SK-N-SH (cell line): Measurements from ENCODE around the gene ARHGEF39. TPM values are rescaled to one million over a fixed set of nuclear protein-coding genes. Genes with fewer than 3 reads are reported as not detected.

ENCODE experiments used
- CTCF ChIA-PET: fragments of 300-600, 350-600 bp; formaldehyde crosslinking; extraction: SDS; loops from one replicate; lab custom pipeline; 2021; lab: Yijun Ruan, JAX
- POLR2A ChIA-PET: fragments of 350-600 bp; sonication (Branson Sonifier 250); formaldehyde crosslinking; extraction: SDS; loops from one replicate; lab custom pipeline; 2020; ENCODE audit warnings: antibody characterized with exemption, inconsistent platforms; lab: Yijun Ruan, JAX
- DNase-seq: peaks from one replicate; pipeline ENCODE4 v3.0.0; 2012
- H2AFZ ChIP-seq: fragments of 200-600 bp; sonication (generic); 2 replicates; pipeline ENCODE4 v1.8.1; 2016; ENCODE audit warnings: antibody characterized with exemption, mild to moderate bottlenecking, low read depth
- H3F3A ChIP-seq: fragments of 200-600 bp; sonication (generic); replicated peaks from 2 replicates; pipeline ENCODE3; 2016; ENCODE audit warnings: antibody characterized with exemption, mild to moderate bottlenecking; ENCODE audit not compliant: insufficient read depth
- H3K27ac ChIP-seq, 2 experiments: fragments of 200-500 bp in 1 of 2; fragments of 200-600 bp in 1 of 2; sonication (Bioruptor generic) in 1 of 2; sonication (generic), shearing (Covaris generic) in 1 of 2; 2 replicates each; pipeline versions ENCODE4 v1.5.1 to v1.6.1; 2014 to 2016; ENCODE audit warnings: low read depth in 2 of 2, inconsistent platforms in 1 of 2, low read length in 1 of 2, mild to moderate bottlenecking in 1 of 2, mixed read lengths in 1 of 2
- H3K27me3 ChIP-seq: fragments of 200-600 bp; sonication (generic), shearing (Covaris generic); 2 replicates; pipeline ENCODE4 v1.6.1; 2016; ENCODE audit warnings: mixed run types; ENCODE audit not compliant: insufficient read depth
- H3K36me3 ChIP-seq, 2 experiments: fragments of 200-500 bp in 1 of 2; fragments of 200-600 bp in 1 of 2; sonication (Bioruptor generic) in 1 of 2; sonication (generic) in 1 of 2; replicated peaks in 1 of 2; 2 replicates each; pipeline versions ENCODE3 to v1.5.1; 2014 to 2016; ENCODE audit warnings: low read length in 1 of 2, mild to moderate bottlenecking in 1 of 2; ENCODE audit not compliant: insufficient read depth in 2 of 2, control insufficient read depth in 1 of 2
- H3K4me1 ChIP-seq, 2 experiments: fragments of 200-500 bp in 1 of 2; fragments of 200-600 bp in 1 of 2; sonication (Bioruptor generic) in 1 of 2; sonication (generic), shearing (Covaris generic) in 1 of 2; 2 replicates each; pipeline versions ENCODE4 v1.5.1 to v1.6.1; 2014 to 2016; ENCODE audit warnings: low read depth in 1 of 2, low read length in 1 of 2, mixed run types in 1 of 2; ENCODE audit not compliant: insufficient read depth in 2 of 2, control insufficient read depth in 1 of 2
- H3K4me2 ChIP-seq: fragments of 200-600 bp; sonication (generic), shearing (Covaris generic); 2 replicates; pipeline ENCODE4 v1.6.1; 2017; ENCODE audit warnings: mixed run types
- H3K4me3 ChIP-seq, 2 experiments: fragments of 200-500 bp in 1 of 2; fragments of 200-600 bp in 1 of 2; sonication (Bioruptor generic) in 1 of 2; sonication (generic), shearing (Covaris generic) in 1 of 2; 2 replicates each; pipeline versions ENCODE4 v1.5.1 to v1.8.1; 2014 to 2016; ENCODE audit warnings: low read depth in 2 of 2, inconsistent platforms in 1 of 2, low read length in 1 of 2, mild to moderate bottlenecking in 1 of 2, mixed read lengths in 1 of 2, moderate library complexity in 1 of 2
- H3K79me2 ChIP-seq: fragments of 200-600 bp; sonication (generic); 2 replicates; pipeline ENCODE4 v1.8.1; 2017; ENCODE audit warnings: mild to moderate bottlenecking; ENCODE audit not compliant: insufficient read depth
- H3K9ac ChIP-seq: fragments of 200-600 bp; sonication (generic); 2 replicates; pipeline ENCODE4 v1.6.1; 2017; ENCODE audit warnings: mixed run types
- H3K9me2 ChIP-seq: fragments of 200-600 bp; sonication (generic); 2 replicates; pipeline ENCODE4 v1.6.1; 2017; ENCODE audit warnings: mixed run types
- H3K9me3 ChIP-seq: fragments of 200-600 bp; sonication (generic); 2 replicates; pipeline ENCODE4 v1.6.1; 2017; ENCODE audit warnings: mixed run types, mild to moderate bottlenecking, moderate library complexity
- H4K20me1 ChIP-seq: fragments of 200-600 bp; sonication (generic); 2 replicates; pipeline ENCODE4 v1.6.1; 2017; ENCODE audit warnings: mild to moderate bottlenecking, mixed run types; ENCODE audit not compliant: insufficient read depth
- CTCF ChIP-seq: fragments of 200-600 bp; sonication (generic); IDR thresholded peaks from 2 replicates; pipeline ENCODE4 v1.6.1; 2017; ENCODE audit warnings: antibody characterized with exemption, mild to moderate bottlenecking, moderate library complexity
- ELF1 ChIP-seq: IDR thresholded peaks from 2 replicates; pipeline ENCODE4 v1.4.0; 2012
- EP300 ChIP-seq, 2 experiments: IDR thresholded peaks; 2 replicates each; pipeline versions ENCODE4 v1.4.0 to v1.6.1; 2012; ENCODE audit warnings: borderline replicate concordance in 1 of 2, low read depth in 1 of 2, low read length in 1 of 2
- EZH2phosphoT487 ChIP-seq: fragments of 200-600 bp; sonication (generic); IDR thresholded peaks from 2 replicates; pipeline ENCODE4 v1.6.1; 2017; ENCODE audit warnings: low read depth, mixed run types, mild to moderate bottlenecking, antibody characterized with exemption, moderate library complexity, borderline replicate concordance
- FOXJ3 ChIP-seq: sonication (generic); formaldehyde crosslinking; IDR thresholded peaks from 2 replicates; pipeline ENCODE4 v1.5.1; 2020; ENCODE audit warnings: mild to moderate bottlenecking, missing genetic modification reagents
- FOXM1 ChIP-seq: IDR thresholded peaks from 2 replicates; pipeline ENCODE4 v1.4.0; 2012; ENCODE audit warnings: low read depth, mild to moderate bottlenecking
- GABPA ChIP-seq: IDR thresholded peaks from 2 replicates; pipeline ENCODE4 v1.4.0; 2012; ENCODE audit warnings: low read depth, mild to moderate bottlenecking
- GATA2 ChIP-seq: sonication (generic); formaldehyde crosslinking; IDR thresholded peaks from 2 replicates; pipeline ENCODE4 v1.5.0; 2020; ENCODE audit warnings: mild to moderate bottlenecking, missing genetic modification reagents
- JUND ChIP-seq: IDR thresholded peaks from 2 replicates; pipeline ENCODE4 v1.4.0; 2012
- MAX ChIP-seq: IDR thresholded peaks from 2 replicates; pipeline ENCODE4 v1.4.0; 2012; ENCODE audit warnings: low read depth
- MEF2A ChIP-seq: IDR thresholded peaks from 2 replicates; pipeline ENCODE4 v1.4.0; 2012; ENCODE audit warnings: low read depth, borderline replicate concordance
- MXI1 ChIP-seq: IDR thresholded peaks from 2 replicates; pipeline ENCODE4 v1.6.1; 2012; ENCODE audit warnings: mild to moderate bottlenecking, low read depth, low read length, improper control_type of control experiment
- NFIC ChIP-seq: IDR thresholded peaks from 2 replicates; pipeline ENCODE4 v1.4.0; 2012; ENCODE audit warnings: borderline replicate concordance
- NRF1 ChIP-seq: IDR thresholded peaks from 2 replicates; pipeline ENCODE4 v1.6.1; 2012; ENCODE audit warnings: low read depth, mild to moderate bottlenecking, low read length
- POLR2AphosphoS5 ChIP-seq: IDR thresholded peaks from 2 replicates; pipeline ENCODE4 v1.6.1; 2012; ENCODE audit warnings: low read depth, low read length
- REST ChIP-seq: IDR thresholded peaks from 2 replicates; pipeline ENCODE4 v1.6.1; 2012; ENCODE audit warnings: mild to moderate bottlenecking, low read depth, low read length, moderate library complexity
- SIN3A ChIP-seq: IDR thresholded peaks from 2 replicates; pipeline ENCODE4 v1.6.1; 2012; ENCODE audit warnings: low read depth, mild to moderate bottlenecking, low read length, moderate library complexity, borderline replicate concordance
- SMC3 ChIP-seq: IDR thresholded peaks from 2 replicates; pipeline ENCODE4 v1.6.1; 2012; ENCODE audit warnings: low read depth, low read length, improper control_type of control experiment
- WGBS: methylation state at CpG from one replicate; pipeline ENCODE4 v1.1.6; 2017; ENCODE audit warnings: low lambda C conversion rate; 5-methylcytosine and 5-hydroxymethylcytosine counted together
- polyA plus RNA-seq, 3 experiments: library from polyadenylated mRNA; depleted of rRNA; stranded (reverse); fragments of >200 nt; gene quantifications; 2 replicates each; pipeline ENCODE4 v1.2.3, GENCODE V29; 2012

ARHGEF39 gene
- polyA plus RNA-seq, 1 of the 3 experiments (the other 2 are of a cell fraction) = 4.9 TPM

GRCh38 chr9:35615981-35616680 is 48.9 kb downstream of the ARHGEF39 start:
- ChIA-PET POLR2A (no interaction called here), CTCF (interaction anchor here (0.9 to 5.3 kb wide), 7 partner anchors 10 to 59 kb away, joined by 3 to 20 read pairs (median 3); no protein-coding TSS in a partner anchor)
- H3K27ac ChIP-seq = no peak overlapping the region
- no peaks in the 10 kb centered on the region for H3F3A ChIP-seq
- H3K36me3 ChIP-seq = no peaks in the 10 kb centered on the region
- no peaks in the 10 kb centered on the region for H3K9me2 ChIP-seq
- no peaks in the 10 kb centered on the region for H3K79me2 ChIP-seq
- no peak overlapping the region for H3K9ac ChIP-seq
- no peaks in the 10 kb centered on the region for H4K20me1 ChIP-seq
- WGBS = 91% methylated on average over 17 of the region's 17 CpGs
- no peak for TF ChIP-seq EP300 (IDR thresholded peaks at IDR 0.05; ENCODE audit: borderline replicate concordance in 1 of 2, low read depth in 1 of 2, low read length in 1 of 2)
- no peak for TF ChIP-seq GABPA
- no peak for TF ChIP-seq GATA2
- no peak for TF ChIP-seq NRF1
- no peak for TF ChIP-seq MEF2A
- no peak for TF ChIP-seq ELF1
- no peak for TF ChIP-seq SMC3
- no peak for TF ChIP-seq REST
- TF ChIP-seq EZH2phosphoT487 = no peak
- no peak for TF ChIP-seq JUND
- no peak for TF ChIP-seq MXI1
- no peak for TF ChIP-seq POLR2AphosphoS5
- TF ChIP-seq MAX = no peak
- TF ChIP-seq CTCF = no peak
- no peak for TF ChIP-seq NFIC
- TF ChIP-seq FOXJ3 (CRISPR knock-in tag) = no peak
- no peak for TF ChIP-seq FOXM1
- no peak for TF ChIP-seq SIN3A
- no peak overlapping the region for H3K4me2 ChIP-seq
- no peak for DNase-seq
- H3K27me3 ChIP-seq = 0 out of 2 replicates have a peak, but pooled peaks cover 4% of the 10 kb centered on the region
- H3K4me1 ChIP-seq = peaks cover 0 to 12% of the 10 kb centered on the region in 2 experiments; a peak in 1 of 4 replicates
- no peak overlapping the region for H3K4me3 ChIP-seq
- H3K9me3 ChIP-seq = no peaks in the 10 kb centered on the region
- H2AFZ ChIP-seq = no peak overlapping the region
